Measurements from ENCODE around the gene TYK2.
A peak's percentile ranks its signal among the peaks of the same experiment; 100 is the strongest.
"Not testable (repeated sequence)": the region's sequence is repeated elsewhere in the genome, so short reads cannot be mapped to it uniquely, and the experiment has no call there.

TYK2 gene

GRCh38 chr19:10407096-10407495, 26.7 kb upstream of the TYK2 start:
- no peak for DNase-seq

DNA sequence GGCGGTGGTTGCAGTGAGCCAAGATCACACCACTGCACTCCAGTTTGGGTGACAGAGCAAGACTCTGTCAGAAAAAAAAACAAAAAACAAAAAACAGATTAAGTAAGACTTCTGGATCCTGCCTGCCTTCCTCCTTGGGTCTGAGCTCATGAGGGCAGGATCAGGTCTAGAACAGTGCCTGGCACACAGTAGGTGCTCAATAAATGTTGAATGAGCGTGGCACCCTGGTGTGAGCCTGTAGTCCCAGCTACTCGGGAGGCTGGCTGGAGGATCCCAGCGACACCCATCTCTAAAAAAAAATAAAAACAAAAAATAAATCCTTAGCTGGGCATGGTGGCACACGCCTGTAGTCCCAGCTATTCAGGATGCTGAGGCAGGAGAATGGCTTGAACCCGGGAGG, 25.8 kb upstream of the TYK2 start:
- DNase-seq: no peak

GRCh38 chr19:10404888-10405820, 24.8 kb upstream of the TYK2 start:
- no peak for DNase-seq

GRCh38 chr19:10403137-10404021, 23.0 kb upstream of the TYK2 start, which contains the start of gene CDC37:
Gene CDC37 (minus strand): TSS chr19:10403542. CDS start chr19:10403479, 63 bp downstream.
- DNase-seq: peak; percentile 94

GRCh38 chr19:10402441-10403038, 22.2 kb upstream of the TYK2 start:
- DNase-seq: no peak

DNA sequence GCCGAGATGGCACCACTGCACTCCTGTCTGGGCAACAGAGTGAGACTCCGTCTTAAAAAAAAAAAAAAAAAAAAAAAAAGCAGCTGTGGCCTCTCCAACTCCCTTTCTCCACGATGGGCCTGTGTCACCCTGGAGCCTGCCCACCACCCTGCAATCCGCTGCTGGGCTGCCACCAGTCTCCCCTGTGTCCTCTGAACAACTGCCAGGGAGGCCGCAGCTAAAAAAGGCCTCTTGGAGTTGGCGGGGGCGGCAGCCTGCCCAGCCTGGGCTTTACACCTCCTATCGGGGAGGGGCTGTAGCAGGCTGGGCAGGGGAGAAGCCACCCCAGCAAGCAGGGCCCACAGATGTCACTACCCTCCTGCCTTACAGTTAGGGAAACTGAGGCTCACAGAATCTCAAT, 19.5 kb upstream of the TYK2 start:
- no peak for DNase-seq

DNA sequence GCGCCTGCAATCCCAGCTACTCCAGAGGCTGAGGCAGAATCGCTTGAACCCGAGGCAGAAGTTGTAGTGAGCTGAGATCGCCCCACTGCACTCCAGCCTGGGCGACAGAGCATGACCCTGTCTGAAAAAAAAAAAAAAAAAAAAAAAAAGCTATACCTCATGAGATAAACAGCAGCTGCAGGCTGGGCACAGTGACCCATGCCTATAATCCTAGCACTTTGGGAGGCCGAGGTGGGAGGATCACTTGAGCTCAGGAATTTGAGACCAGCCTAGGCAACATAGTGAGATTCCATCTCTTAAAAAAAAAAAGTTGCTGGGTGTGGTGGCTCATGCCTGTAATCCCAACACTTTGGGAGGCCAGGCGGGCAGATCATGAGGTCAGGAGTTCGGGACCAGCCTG, 19.0 kb upstream of the TYK2 start:
- not testable (repeated sequence) for DNase-seq

- DNase-seq: no peak
Observed at GRCh38 chr19:10398819-10399218, 18.4 kb upstream of the TYK2 start.

GRCh38 chr19:10395917-10396316, 15.5 kb upstream of the TYK2 start:
- DNase-seq: no peak

GRCh38 chr19:10395436-10395835, 15.1 kb upstream of the TYK2 start:
- DNase-seq: no peak

DNA sequence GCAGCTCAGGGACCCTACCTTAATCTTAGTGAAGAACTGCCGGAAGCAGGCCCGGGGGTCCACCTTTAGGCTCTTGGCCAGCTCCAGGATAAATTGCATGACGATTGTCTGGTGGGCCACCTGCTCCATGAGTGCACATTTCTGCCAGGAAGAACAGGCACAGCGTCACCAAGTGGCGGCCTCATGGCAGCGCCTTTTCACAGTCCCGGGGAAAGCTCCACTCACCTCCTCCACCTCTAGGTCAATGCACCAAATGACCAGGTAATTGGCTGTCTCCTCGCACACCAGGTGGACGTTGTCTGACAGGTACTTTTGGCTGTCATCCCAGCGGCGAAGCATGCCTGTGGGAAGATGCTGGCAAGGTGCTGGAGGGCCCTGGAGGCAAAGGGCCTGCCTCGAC, 14.6 kb upstream of the TYK2 start:
- no peak for DNase-seq

GRCh38 chr19:10393137-10393536, 12.8 kb upstream of the TYK2 start:
- no peak for DNase-seq

DNA sequence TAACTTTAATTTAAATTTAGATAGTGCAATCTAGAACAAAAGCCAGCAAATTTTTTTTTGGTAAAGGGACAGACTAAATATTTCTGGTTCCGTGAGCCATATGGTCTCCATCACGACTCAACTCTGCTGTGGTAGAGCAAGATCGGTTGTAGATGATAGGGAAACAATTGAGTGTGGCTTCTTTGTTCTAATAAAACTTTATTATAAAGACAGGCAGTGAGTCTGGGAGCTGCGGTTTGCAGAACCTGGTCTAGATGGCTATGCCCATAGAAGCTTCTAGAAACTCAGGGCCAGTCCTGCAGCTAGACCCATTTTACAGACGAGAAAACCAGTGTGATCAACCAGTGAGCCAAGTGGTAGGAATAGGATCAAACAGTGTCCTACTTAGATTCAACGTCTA, 11.7 kb upstream of the TYK2 start:
- no peak for DNase-seq

GRCh38 chr19:10390652-10391286, 10.4 kb upstream of the TYK2 start:
- DNase-seq: no peak

- DNase-seq: no peak
Observed at GRCh38 chr19:10389863-10390262, 9.5 kb upstream of the TYK2 start.

DNA sequence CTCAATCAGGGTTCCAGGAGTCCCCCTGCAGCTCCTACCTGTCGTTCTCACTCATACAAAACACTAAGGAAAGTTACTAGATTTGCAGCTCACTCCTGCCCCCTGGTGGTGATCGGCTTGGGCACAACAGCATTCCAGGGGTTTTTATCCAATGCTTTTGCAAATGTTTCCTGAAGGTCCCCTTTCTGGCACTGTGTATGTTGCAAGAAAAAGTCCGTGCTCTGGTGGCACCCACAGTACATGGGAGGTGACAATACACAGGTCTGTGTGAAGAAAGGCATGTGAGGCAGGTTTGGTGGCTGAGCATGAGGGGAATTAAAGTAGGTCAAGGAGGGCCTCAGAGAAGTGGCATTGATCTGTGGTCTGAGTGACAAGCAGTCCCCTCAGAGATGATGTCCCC, 8.6 kb upstream of the TYK2 start:
- no peak for DNase-seq

- DNase-seq: no peak
Observed at GRCh38 chr19:10384580-10384979, 4.2 kb upstream of the TYK2 start.

GRCh38 chr19:10383223-10383499, 2.8 kb upstream of the TYK2 start:
- not testable (repeated sequence) for DNase-seq

DNA sequence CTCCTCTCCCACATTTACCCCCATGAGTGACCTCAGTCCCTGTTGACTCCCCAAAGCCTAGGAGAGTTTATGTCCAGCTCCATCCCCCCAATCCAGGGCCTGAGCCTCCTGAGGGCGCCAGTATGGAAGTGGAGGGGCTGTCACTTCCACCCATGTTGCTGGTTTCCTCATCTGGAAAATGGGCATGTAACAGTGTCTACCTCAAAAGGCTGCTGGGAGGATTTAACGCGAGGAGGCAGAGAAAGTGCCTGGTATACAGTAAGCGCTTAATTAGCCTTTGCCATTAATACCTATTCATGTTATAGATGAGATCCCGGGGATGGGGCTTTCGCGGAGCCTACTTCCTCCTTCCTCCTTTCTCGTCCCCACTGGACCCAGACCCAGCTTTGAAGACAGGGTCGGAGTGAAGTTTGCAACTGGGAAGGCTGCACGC, 476 bp downstream of the TYK2 start:
- DNase-seq: no peak

DNA sequence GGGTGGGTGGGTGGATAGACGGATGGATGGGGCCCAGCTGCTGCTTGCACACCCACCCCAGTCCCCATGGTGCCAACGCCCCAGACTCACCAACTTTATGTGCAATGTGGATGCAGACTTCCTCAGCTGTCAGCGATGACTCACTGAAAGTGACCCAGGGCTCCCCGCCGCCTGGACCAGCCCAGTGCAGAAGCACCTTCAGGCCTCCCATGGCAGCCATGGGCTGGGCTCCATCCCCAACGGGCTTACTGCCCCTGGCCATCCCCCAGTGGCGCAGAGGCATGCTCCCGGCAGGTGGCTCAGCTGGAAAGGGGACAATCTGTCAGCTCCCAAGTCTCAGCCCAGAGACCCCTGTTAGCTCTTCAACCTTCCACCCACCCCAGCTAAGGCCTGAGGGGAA, 2.2 kb downstream of the TYK2 start:
- DNase-seq: no peak

GRCh38 chr19:10377140-10377640, 3.2 kb downstream of the TYK2 start:
- DNase-seq: not testable (repeated sequence)

DNA sequence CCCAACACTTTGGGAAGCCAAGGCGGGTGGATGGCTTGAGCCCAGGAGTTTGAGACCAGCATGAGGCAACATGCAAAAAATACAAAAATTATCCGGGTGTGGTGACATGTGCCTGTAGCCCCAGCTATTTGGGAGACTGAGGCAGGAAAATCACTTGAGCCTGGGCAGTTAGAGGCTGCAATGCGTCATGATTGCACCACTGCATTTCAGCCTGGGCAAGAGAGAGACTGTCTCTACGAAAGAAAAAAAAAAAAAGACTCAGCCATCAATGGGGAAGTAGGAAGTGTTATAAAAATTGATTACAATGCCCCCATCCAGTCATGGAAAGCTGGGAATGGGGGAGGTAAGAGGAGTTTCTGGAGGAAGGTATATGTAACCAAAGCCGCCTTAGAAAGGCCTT, 5.4 kb downstream of the TYK2 start:
- DNase-seq: no peak

GRCh38 chr19:10372690-10373089, 7.7 kb downstream of the TYK2 start:
- DNase-seq: no peak

Measured in cortex of kidney (tissue), 1 donor.